Neural cell (in vitro differentiated cells): Measurements from ENCODE around the gene SUMF1.

Experiments used
- CTCF ChIP-seq: fragments of 450-650 bp; IDR thresholded peaks from 2 replicates; pipeline ENCODE4 v1.5.1; 2014; ENCODE audit warnings: antibody characterized with exemption, mild to moderate bottlenecking, moderate library complexity; ENCODE audit not compliant: poor library complexity, severe bottlenecking
- EZH2 ChIP-seq: fragments of 200-600, 300-800 bp; shearing (Covaris generic), sonication (generic); IDR thresholded peaks from 2 replicates; pipeline ENCODE4 v1.6.1; 2014; ENCODE audit warnings: antibody characterized with exemption, low read length, borderline replicate concordance, mild to moderate bottlenecking; ENCODE audit not compliant: insufficient read depth, poor library complexity, severe bottlenecking
- POLR2AphosphoS5 ChIP-seq: IDR thresholded peaks from 2 replicates; pipeline ENCODE4 v1.6.1; 2012
- TAF1 ChIP-seq: IDR thresholded peaks from 2 replicates; pipeline ENCODE4 v1.6.1; 2012; ENCODE audit warnings: low read depth

GRCh38 chr3:4507024-4507596, 40.0 kb upstream of the SUMF1 start:
- TF ChIP-seq TAF1 (no peak), CTCF (no peak), POLR2AphosphoS5 (no peak), EZH2 (no peak)
